CD4-positive, alpha-beta T cell treated with Interleukin-17A for 4 hours (primary cell): ENCODE measurements around the gene RPS6KL1.
A peak's percentile ranks its signal among the peaks of the same experiment; 100 is the strongest.

Experiments
- DNase-seq: peaks from one replicate; pipeline ENCODE4 v3.0.0-alpha.2; 2020; ENCODE audit warnings: mixed read lengths

RPS6KL1 gene

GRCh38 chr14:74881431-74882102, 41.5 kb downstream of the RPS6KL1 start, which contains the start of gene DLST:
TSS of gene DLST (plus strand) at chr14:74881916. CDS start at chr14:74881954, 38 bp downstream.
- peak; percentile 87 for DNase-seq

- DNase-seq: no peak
Measured at GRCh38 chr14:74879427-74880182, 43.5 kb downstream of the RPS6KL1 start.

GRCh38 chr14:74875941-74876913, 46.8 kb downstream of the RPS6KL1 start, which contains the start of gene PROX2:
TSS of gene PROX2 (minus strand) at chr14:74876145. CDS start at chr14:74863834, 12,311 bp downstream.
- peak; percentile 49 for DNase-seq

GRCh38 chr14:74875204-74875603, 47.9 kb downstream of the RPS6KL1 start:
- DNase-seq: no peak

GRCh38 chr14:74871819-74872218, 51.2 kb downstream of the RPS6KL1 start:
- DNase-seq: no peak

GRCh38 chr14:74868739-74869138, 54.3 kb downstream of the RPS6KL1 start:
- DNase-seq: no peak

- DNase-seq: peak; percentile 64
Measured at GRCh38 chr14:74867673-74868072, 55.4 kb downstream of the RPS6KL1 start.

- no peak for DNase-seq
Measured at GRCh38 chr14:74866708-74867389, 56.2 kb downstream of the RPS6KL1 start.

- no peak for DNase-seq
Measured at GRCh38 chr14:74865156-74865555, 57.9 kb downstream of the RPS6KL1 start.

- no peak for DNase-seq
Measured at GRCh38 chr14:74864198-74864597, 58.9 kb downstream of the RPS6KL1 start.

GRCh38 chr14:74863274-74863673, 59.8 kb downstream of the RPS6KL1 start:
- DNase-seq: no peak

GRCh38 chr14:74861734-74862090, 61.3 kb downstream of the RPS6KL1 start:
- DNase-seq: no peak

GRCh38 chr14:74860899-74861733, 61.9 kb downstream of the RPS6KL1 start:
- peak; percentile 97 for DNase-seq

GRCh38 chr14:74859757-74860552, 63.1 kb downstream of the RPS6KL1 start:
- no peak for DNase-seq

GRCh38 chr14:74858022-74858421, 65.0 kb downstream of the RPS6KL1 start:
- DNase-seq: no peak

GRCh38 chr14:74856366-74856765, 66.7 kb downstream of the RPS6KL1 start:
- no peak for DNase-seq

GRCh38 chr14:74855945-74856344, 67.1 kb downstream of the RPS6KL1 start:
- no peak for DNase-seq

- no peak for DNase-seq
Measured at GRCh38 chr14:74855021-74855420, 68.0 kb downstream of the RPS6KL1 start.
